Stimulated activated CD8-positive, alpha-beta memory T cell treated with anti-CD3 and anti-CD28 coated beads, Interleukin-15, amount 100 ng/mL, for 4 hours (primary cell): ENCODE measurements around the gene PAPSS2.

Experiments used
- DNase-seq, 2 donors: peaks; one replicate each; pipeline ENCODE4 v3.0.0-alpha.2; 2020; ENCODE audit warnings: low read depth in 2 of 2

Gene PAPSS2

GRCh38 chr10:87671139-87671815, 11.6 kb downstream of the PAPSS2 start:
- DNase-seq: no peak

- no peak for DNase-seq
Measured at GRCh38 chr10:87672551-87672950, 12.9 kb downstream of the PAPSS2 start.

- no peak for DNase-seq
Measured at GRCh38 chr10:87674943-87675342, 15.3 kb downstream of the PAPSS2 start.

- no peak for DNase-seq
Measured at GRCh38 chr10:87675396-87676376, 16.0 kb downstream of the PAPSS2 start.

- DNase-seq: no peak
Measured at GRCh38 chr10:87677595-87677994, 17.9 kb downstream of the PAPSS2 start.

- no peak for DNase-seq
Measured at GRCh38 chr10:87678302-87678701, 18.6 kb downstream of the PAPSS2 start.

GRCh38 chr10:87683356-87683755, 23.7 kb downstream of the PAPSS2 start:
- DNase-seq: no peak

- no peak for DNase-seq
Measured at GRCh38 chr10:87684001-87684638, 24.4 kb downstream of the PAPSS2 start.

GRCh38 chr10:87685832-87686574, 26.3 kb downstream of the PAPSS2 start:
- DNase-seq: no peak

- no peak for DNase-seq
Measured at GRCh38 chr10:87691506-87692070, 31.9 kb downstream of the PAPSS2 start.

- DNase-seq: no peak
Measured at GRCh38 chr10:87692956-87693484, 33.3 kb downstream of the PAPSS2 start.

- DNase-seq: no peak
Measured at GRCh38 chr10:87694011-87694794, 34.5 kb downstream of the PAPSS2 start.

- no peak for DNase-seq
Measured at GRCh38 chr10:87695074-87695473, 35.4 kb downstream of the PAPSS2 start.

- no peak for DNase-seq
Measured at GRCh38 chr10:87696922-87697745, 37.5 kb downstream of the PAPSS2 start.

- no peak for DNase-seq
Measured at GRCh38 chr10:87700031-87700796, 40.5 kb downstream of the PAPSS2 start.

- no peak for DNase-seq
Measured at GRCh38 chr10:87702260-87702972, 42.7 kb downstream of the PAPSS2 start.

- no peak for DNase-seq
Measured at GRCh38 chr10:87702973-87703294, 43.3 kb downstream of the PAPSS2 start.

- DNase-seq: no peak
Measured at GRCh38 chr10:87703771-87704170, 44.1 kb downstream of the PAPSS2 start.
